K562 (cell line): ENCODE measurements around the gene CERS6. TPM values are rescaled to one million over a fixed set of nuclear protein-coding genes. Genes with fewer than 3 reads are reported as not detected.

Experiments used
- DNMT1 ChIP-seq: fragments of 450-650 bp; IDR thresholded peaks from 2 replicates; pipeline ENCODE4 v1.6.1; 2016; ENCODE audit warnings: antibody characterized with exemption, mild to moderate bottlenecking
- HLTF ChIP-seq: fragments of 450-650 bp; IDR thresholded peaks from 2 replicates; pipeline ENCODE4 v1.6.1; 2016
- KDM4B ChIP-seq, 2 experiments: fragments of 450-650 bp in 1 of 2; sonication (generic) in 1 of 2; IDR thresholded peaks; 2 replicates each; pipeline ENCODE4 v1.6.1; 2016 to 2017; ENCODE audit warnings: borderline replicate concordance in 2 of 2, antibody characterized with exemption in 1 of 2, low read depth in 1 of 2, mild to moderate bottlenecking in 1 of 2
- RBM34 ChIP-seq: fragments of 200-400 bp; formaldehyde crosslinking; IDR thresholded peaks from 2 replicates; pipeline ENCODE4 v1.6.1; 2018; ENCODE audit warnings: low read length, borderline replicate concordance; ENCODE audit not compliant: insufficient read depth
- RNF2 ChIP-seq: sonication (generic); IDR thresholded peaks from 2 replicates; pipeline ENCODE4 v1.6.1; 2016
- SUPT5H ChIP-seq: fragments of 450-650 bp; IDR thresholded peaks from 2 replicates; pipeline ENCODE4 v1.6.1; 2016
- ZKSCAN8 ChIP-seq: fragments of 200-800 bp; sonication (Bioruptor generic); IDR thresholded peaks from 2 replicates; pipeline ENCODE4 v1.6.1; 2016; ENCODE audit warnings: missing genetic modification characterization, missing compliant biosample characterization
- ZNF668 ChIP-seq: fragments of 250-450 bp; sonication (Bioruptor Pico); IDR thresholded peaks from 2 replicates; pipeline ENCODE4 v1.8.0; 2022; ENCODE audit warnings: mild to moderate bottlenecking, inconsistent platforms
- polyA plus RNA-seq, 8 experiments: library from polyadenylated mRNA; depleted of rRNA in 4 of 8; stranded (reverse) in 5 of 8; unstranded in 3 of 8; fragments of >200 nt; fragmentation: Nextera tagmentation in 2 of 8; fragmentation: Illumina TruSeq in 1 of 8; extraction: Ambion mirVana in 2 of 8; extraction: Trizol in 1 of 8; gene quantifications; 2 replicates each; pipeline versions ENCODE4 v1.2.1 to v1.2.3, GENCODE V29; 2011 to 2014; ENCODE audit warnings: inconsistent platforms in 1 of 8, missing spikeins in 1 of 8
- total RNA-seq, 7 experiments: library from RNA; depleted of rRNA in 6 of 7; stranded (reverse); fragments of >200 nt in 6 of 7; fragmentation: Illumina TruSeq in 2 of 7; extraction: Trizol in 2 of 7; gene quantifications; 2 replicates each; pipeline versions ENCODE4 v1.2.1 to v1.2.3, GENCODE V29; 2011 to 2021; ENCODE audit warnings: low replicate concordance in 1 of 7
- TF ChIP-seq, protein P1 (sequence below): sonication (generic); formaldehyde crosslinking; IDR thresholded peaks from 2 replicates; pipeline ENCODE4 v1.8.1; 2023; ENCODE audit warnings: mild to moderate bottlenecking, missing genetic modification reagents
- TF ChIP-seq, protein P2 (sequence below), 2 experiments: fragments of 450-650 bp in 1 of 2; sonication (generic) in 1 of 2; formaldehyde crosslinking in 1 of 2; IDR thresholded peaks; 2 replicates each; pipeline versions ENCODE4 v1.7.1 to v1.9.0; 2016 to 2022; ENCODE audit warnings: inconsistent platforms in 1 of 2, mild to moderate bottlenecking in 1 of 2, missing genetic modification reagents in 1 of 2
- TF ChIP-seq, protein P3 (sequence below): fragments of 450-650 bp; IDR thresholded peaks from one replicate; pipeline ENCODE4 v1.6.1; 2018; ENCODE audit warnings: mild to moderate bottlenecking, moderate library complexity; ENCODE audit not compliant: partially characterized antibody

Gene CERS6
- total and polyA plus RNA-seq, 9 of the 15 experiments (the other 6 are each of a cell fraction or from before 2014, with no cell fraction given): 1.6 to 13.6 (median 11.4) TPM

DNA sequence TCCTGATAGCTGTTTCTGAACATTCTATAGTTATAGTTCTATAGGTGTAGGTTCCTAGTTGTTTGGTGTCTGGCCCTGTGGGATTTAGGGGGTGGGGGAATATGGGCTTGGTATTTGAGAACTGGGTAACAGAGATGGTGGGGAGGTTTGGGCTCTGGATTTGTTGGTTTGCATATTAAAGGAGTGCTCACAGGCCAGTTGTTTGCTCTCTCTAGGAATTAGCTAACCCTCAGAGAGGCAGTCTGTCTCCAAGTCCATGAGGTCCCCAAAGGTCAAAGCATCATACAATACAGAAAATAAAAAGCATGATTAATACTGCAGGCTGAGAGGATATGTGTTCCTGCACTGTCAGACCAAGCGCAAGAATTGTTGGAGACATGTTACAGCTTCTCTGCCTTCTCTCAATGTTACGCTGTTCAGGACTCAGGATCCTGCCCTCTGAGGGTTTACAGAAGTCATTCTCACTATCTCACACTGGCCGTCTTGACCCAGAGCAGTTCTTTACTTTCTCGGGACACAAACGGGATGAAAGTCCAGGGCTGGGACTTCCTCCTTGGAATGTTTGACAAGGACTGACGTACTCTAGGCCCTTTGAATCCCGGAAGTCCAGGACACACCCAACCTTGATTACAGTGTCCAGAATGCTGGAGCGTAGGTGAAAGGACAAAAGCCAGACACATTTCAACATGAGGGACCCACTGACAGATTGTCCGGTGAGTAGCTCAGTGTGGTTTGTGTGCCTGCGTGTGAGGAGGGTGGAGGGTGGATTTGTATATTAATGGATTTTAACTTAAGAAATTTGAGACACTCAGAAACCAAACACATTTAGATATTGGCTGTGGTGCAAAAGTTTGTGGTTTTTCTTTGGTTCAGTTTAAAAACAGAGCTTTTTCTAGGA lies 346.1 kb downstream of the CERS6 start, which contains the start of gene NOSTRIN (continued):
- TF ChIP-seq, protein P1, sequence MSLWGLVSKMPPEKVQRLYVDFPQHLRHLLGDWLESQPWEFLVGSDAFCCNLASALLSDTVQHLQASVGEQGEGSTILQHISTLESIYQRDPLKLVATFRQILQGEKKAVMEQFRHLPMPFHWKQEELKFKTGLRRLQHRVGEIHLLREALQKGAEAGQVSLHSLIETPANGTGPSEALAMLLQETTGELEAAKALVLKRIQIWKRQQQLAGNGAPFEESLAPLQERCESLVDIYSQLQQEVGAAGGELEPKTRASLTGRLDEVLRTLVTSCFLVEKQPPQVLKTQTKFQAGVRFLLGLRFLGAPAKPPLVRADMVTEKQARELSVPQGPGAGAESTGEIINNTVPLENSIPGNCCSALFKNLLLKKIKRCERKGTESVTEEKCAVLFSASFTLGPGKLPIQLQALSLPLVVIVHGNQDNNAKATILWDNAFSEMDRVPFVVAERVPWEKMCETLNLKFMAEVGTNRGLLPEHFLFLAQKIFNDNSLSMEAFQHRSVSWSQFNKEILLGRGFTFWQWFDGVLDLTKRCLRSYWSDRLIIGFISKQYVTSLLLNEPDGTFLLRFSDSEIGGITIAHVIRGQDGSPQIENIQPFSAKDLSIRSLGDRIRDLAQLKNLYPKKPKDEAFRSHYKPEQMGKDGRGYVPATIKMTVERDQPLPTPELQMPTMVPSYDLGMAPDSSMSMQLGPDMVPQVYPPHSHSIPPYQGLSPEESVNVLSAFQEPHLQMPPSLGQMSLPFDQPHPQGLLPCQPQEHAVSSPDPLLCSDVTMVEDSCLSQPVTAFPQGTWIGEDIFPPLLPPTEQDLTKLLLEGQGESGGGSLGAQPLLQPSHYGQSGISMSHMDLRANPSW: no peak
- TF ChIP-seq RNF2 (no peak), ZKSCAN8 (CRISPR knock-in tag) (no peak; the same call in 1 of the 2 replicates), HLTF (no peak), SUPT5H (peak; percentile 68), KDM4B (IDR thresholded peaks at IDR 0.05; ENCODE audit: borderline replicate concordance in 2 of 2, low read depth in 1 of 2) (no peak), ZNF668 (CRISPR knock-in tag) (no peak), RBM34 (no peak), DNMT1 (no peak)
- TF ChIP-seq, protein P2, sequence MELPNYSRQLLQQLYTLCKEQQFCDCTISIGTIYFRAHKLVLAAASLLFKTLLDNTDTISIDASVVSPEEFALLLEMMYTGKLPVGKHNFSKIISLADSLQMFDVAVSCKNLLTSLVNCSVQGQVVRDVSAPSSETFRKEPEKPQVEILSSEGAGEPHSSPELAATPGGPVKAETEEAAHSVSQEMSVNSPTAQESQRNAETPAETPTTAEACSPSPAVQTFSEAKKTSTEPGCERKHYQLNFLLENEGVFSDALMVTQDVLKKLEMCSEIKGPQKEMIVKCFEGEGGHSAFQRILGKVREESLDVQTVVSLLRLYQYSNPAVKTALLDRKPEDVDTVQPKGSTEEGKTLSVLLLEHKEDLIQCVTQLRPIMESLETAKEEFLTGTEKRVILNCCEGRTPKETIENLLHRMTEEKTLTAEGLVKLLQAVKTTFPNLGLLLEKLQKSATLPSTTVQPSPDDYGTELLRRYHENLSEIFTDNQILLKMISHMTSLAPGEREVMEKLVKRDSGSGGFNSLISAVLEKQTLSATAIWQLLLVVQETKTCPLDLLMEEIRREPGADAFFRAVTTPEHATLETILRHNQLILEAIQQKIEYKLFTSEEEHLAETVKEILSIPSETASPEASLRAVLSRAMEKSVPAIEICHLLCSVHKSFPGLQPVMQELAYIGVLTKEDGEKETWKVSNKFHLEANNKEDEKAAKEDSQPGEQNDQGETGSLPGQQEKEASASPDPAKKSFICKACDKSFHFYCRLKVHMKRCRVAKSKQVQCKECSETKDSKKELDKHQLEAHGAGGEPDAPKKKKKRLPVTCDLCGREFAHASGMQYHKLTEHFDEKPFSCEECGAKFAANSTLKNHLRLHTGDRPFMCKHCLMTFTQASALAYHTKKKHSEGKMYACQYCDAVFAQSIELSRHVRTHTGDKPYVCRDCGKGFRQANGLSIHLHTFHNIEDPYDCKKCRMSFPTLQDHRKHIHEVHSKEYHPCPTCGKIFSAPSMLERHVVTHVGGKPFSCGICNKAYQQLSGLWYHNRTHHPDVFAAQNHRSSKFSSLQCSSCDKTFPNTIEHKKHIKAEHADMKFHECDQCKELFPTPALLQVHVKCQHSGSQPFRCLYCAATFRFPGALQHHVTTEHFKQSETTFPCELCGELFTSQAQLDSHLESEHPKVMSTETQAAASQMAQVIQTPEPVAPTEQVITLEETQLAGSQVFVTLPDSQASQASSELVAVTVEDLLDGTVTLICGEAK (IDR thresholded peaks at IDR 0.05): no peak
- TF ChIP-seq, protein P2 (CRISPR knock-in tag; IDR thresholded peaks at IDR 0.05): no peak
- TF ChIP-seq, protein P3, sequence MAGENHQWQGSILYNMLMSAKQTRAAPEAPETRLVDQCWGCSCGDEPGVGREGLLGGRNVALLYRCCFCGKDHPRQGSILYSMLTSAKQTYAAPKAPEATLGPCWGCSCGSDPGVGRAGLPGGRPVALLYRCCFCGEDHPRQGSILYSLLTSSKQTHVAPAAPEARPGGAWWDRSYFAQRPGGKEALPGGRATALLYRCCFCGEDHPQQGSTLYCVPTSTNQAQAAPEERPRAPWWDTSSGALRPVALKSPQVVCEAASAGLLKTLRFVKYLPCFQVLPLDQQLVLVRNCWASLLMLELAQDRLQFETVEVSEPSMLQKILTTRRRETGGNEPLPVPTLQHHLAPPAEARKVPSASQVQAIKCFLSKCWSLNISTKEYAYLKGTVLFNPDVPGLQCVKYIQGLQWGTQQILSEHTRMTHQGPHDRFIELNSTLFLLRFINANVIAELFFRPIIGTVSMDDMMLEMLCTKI: no peak
